HG02938 (cell line): Measurements from ENCODE around the gene CEP135.
"Not testable (repeated sequence)": the region's sequence is repeated elsewhere in the genome, so short reads cannot be mapped to it uniquely, and the experiment has no call there.

ENCODE experiments used
- ATAC-seq: cut with Tn5 transposase; IDR thresholded peaks from one replicate; pipeline ENCODE4 v1.9.1; 2021; ENCODE audit warnings: mild to moderate bottlenecking, moderate library complexity; ENCODE audit not compliant: unreplicated experiment

The CEP135 gene

GRCh38 chr4:55938481-55938880, 10.3 kb upstream of the CEP135 start:
- no peak for ATAC-seq

- no peak for ATAC-seq
Observed at GRCh38 chr4:55939421-55939820, 9.3 kb upstream of the CEP135 start.

GRCh38 chr4:55941881-55942396, 6.8 kb upstream of the CEP135 start:
- no peak for ATAC-seq

- peak; percentile 40 for ATAC-seq
Observed at GRCh38 chr4:55947254-55947882, 1.4 kb upstream of the CEP135 start.

GRCh38 chr4:55947912-55948725, 626 bp upstream of the CEP135 start:
- no peak for ATAC-seq

- no peak for ATAC-seq
Observed at GRCh38 chr4:55949482-55949802, 697 bp downstream of the CEP135 start.

GRCh38 chr4:55951191-55951922, 2.6 kb downstream of the CEP135 start:
- ATAC-seq, result no peak

- ATAC-seq, result no peak
Observed at GRCh38 chr4:55955710-55956109, 7.0 kb downstream of the CEP135 start.

- ATAC-seq, result no peak
Observed at GRCh38 chr4:55959655-55960054, 10.9 kb downstream of the CEP135 start.

GRCh38 chr4:55964046-55964445, 15.3 kb downstream of the CEP135 start:
- no peak for ATAC-seq

- ATAC-seq, result no peak
Observed at GRCh38 chr4:55965585-55965984, 16.8 kb downstream of the CEP135 start.

- ATAC-seq, result not testable (repeated sequence)
Observed at GRCh38 chr4:55966324-55966723, 17.6 kb downstream of the CEP135 start.

GRCh38 chr4:55967376-55967775, 18.6 kb downstream of the CEP135 start:
- ATAC-seq, result no peak

- no peak for ATAC-seq
Observed at GRCh38 chr4:55973650-55974049, 24.9 kb downstream of the CEP135 start.

- no peak for ATAC-seq
Observed at GRCh38 chr4:55977811-55978210, 29.1 kb downstream of the CEP135 start.

GRCh38 chr4:55979562-55979961, 30.8 kb downstream of the CEP135 start:
- ATAC-seq, result peak; percentile 71

- no peak for ATAC-seq
Observed at GRCh38 chr4:55980725-55981124, 32.0 kb downstream of the CEP135 start.

GRCh38 chr4:55982976-55983375, 34.2 kb downstream of the CEP135 start:
- ATAC-seq, result no peak

GRCh38 chr4:55989766-55990165, 41.0 kb downstream of the CEP135 start:
- no peak for ATAC-seq

- ATAC-seq, result peak; percentile 85
Observed at GRCh38 chr4:55993994-55994663, 45.4 kb downstream of the CEP135 start.

- ATAC-seq, result no peak
Observed at GRCh38 chr4:55996646-55997045, 47.9 kb downstream of the CEP135 start.
